GM23338 (cell line): ENCODE measurements around the gene UBL3. TPM values are rescaled to one million over a fixed set of nuclear protein-coding genes. Genes with fewer than 3 reads are reported as not detected.

ENCODE experiments used
- ATAC-seq: fragments of 200-7000 bp; cut with Tn5 transposase; 3 replicates; pipeline ENCODE4 v1.9.1; 2020
- DNase-seq: peaks from one replicate; pipeline ENCODE4 v3.0.0-alpha.2; 2015; ENCODE audit warnings: low spot score
- H2AFZ ChIP-seq: fragments of 200-600 bp; sonication (generic); 2 replicates; pipeline ENCODE4 v1.8.0; 2016; ENCODE audit warnings: antibody characterized with exemption, mild to moderate bottlenecking, moderate library complexity
- H3F3A ChIP-seq: fragments of 200-600 bp; sonication (generic); replicated peaks from 2 replicates; pipeline ENCODE4 v1.8.0; 2017; ENCODE audit warnings: antibody characterized with exemption, mixed run types, low read depth
- H3K27ac ChIP-seq: fragments of 200-600 bp; sonication (generic); 2 replicates; pipeline ENCODE4 v1.6.1; 2016; ENCODE audit warnings: low read depth
- H3K27me3 ChIP-seq: fragments of 200-600 bp; sonication (generic); 2 replicates; pipeline ENCODE4 v1.8.0; 2016; ENCODE audit warnings: mild to moderate bottlenecking, mixed run types, moderate library complexity; ENCODE audit not compliant: insufficient read depth
- H3K36me3 ChIP-seq: fragments of 200-600 bp; sonication (generic); 2 replicates; pipeline ENCODE4 v1.8.0; 2016; ENCODE audit warnings: mild to moderate bottlenecking; ENCODE audit not compliant: insufficient read depth
- H3K4me1 ChIP-seq: fragments of 200-600 bp; sonication (generic); 2 replicates; pipeline ENCODE4 v1.8.0; 2016; ENCODE audit warnings: mild to moderate bottlenecking, moderate library complexity; ENCODE audit not compliant: insufficient read depth
- H3K4me2 ChIP-seq: fragments of 200-600 bp; sonication (generic); 2 replicates; pipeline ENCODE4 v1.7.1; 2017; ENCODE audit warnings: mixed run types
- H3K4me3 ChIP-seq: fragments of 200-600 bp; sonication (generic); 2 replicates; pipeline ENCODE4 v1.6.1; 2016; ENCODE audit warnings: mixed run types
- H3K79me2 ChIP-seq: fragments of 200-600 bp; sonication (generic); replicated peaks from 2 replicates; pipeline ENCODE4 v1.8.0; 2017; ENCODE audit warnings: mild to moderate bottlenecking; ENCODE audit not compliant: insufficient read depth
- H3K9me2 ChIP-seq: fragments of 200-600 bp; sonication (generic); 2 replicates; pipeline ENCODE4 v1.8.0; 2017; ENCODE audit not compliant: insufficient read depth
- H4K20me1 ChIP-seq: fragments of 200-600 bp; sonication (generic); replicated peaks from 2 replicates; pipeline ENCODE4 v1.8.0; 2017; ENCODE audit warnings: mild to moderate bottlenecking; ENCODE audit not compliant: insufficient read depth
- H3K27ac Mint-ChIP-seq: 2 replicates; pipeline ENCODE4 v1.8.0; 2020; ENCODE audit warnings: inconsistent platforms, mild to moderate bottlenecking, moderate library complexity, mixed read lengths
- H3K27me3 Mint-ChIP-seq: 3 replicates; pipeline ENCODE4 v1.8.0; 2022; ENCODE audit warnings: low read depth, mild to moderate bottlenecking, moderate library complexity, mixed read lengths, inconsistent platforms; ENCODE audit not compliant: insufficient read depth, poor library complexity
- H3K36me3 Mint-ChIP-seq: 3 replicates; pipeline ENCODE4 v1.8.0; 2021; ENCODE audit warnings: low read depth, mild to moderate bottlenecking, inconsistent platforms, moderate library complexity, mixed read lengths
- H3K4me1 Mint-ChIP-seq: 3 replicates; pipeline ENCODE4 v1.8.0; 2020; ENCODE audit warnings: mild to moderate bottlenecking, inconsistent platforms, mixed read lengths
- H3K4me3 Mint-ChIP-seq: 3 replicates; pipeline ENCODE4 v1.8.0; 2021; ENCODE audit warnings: moderate library complexity, mild to moderate bottlenecking, inconsistent platforms, mixed read lengths
- H3K9me3 Mint-ChIP-seq: 3 replicates; pipeline ENCODE4 v1.8.0; 2020; ENCODE audit warnings: moderate library complexity, mild to moderate bottlenecking, inconsistent platforms, mixed read lengths
- CREB1 ChIP-seq: fragments of 250-450 bp; sonication (Bioruptor Pico); IDR thresholded peaks from 2 replicates; pipeline ENCODE4 v1.5.0; 2020; ENCODE audit warnings: low read depth, mild to moderate bottlenecking, moderate library complexity
- EZH2 ChIP-seq: fragments of 200-600 bp; sonication (generic); IDR thresholded peaks from one replicate; pipeline ENCODE4 v1.8.0; 2017; ENCODE audit warnings: antibody characterized with exemption, mild to moderate bottlenecking, low read depth; ENCODE audit not compliant: unreplicated experiment
- EZH2phosphoT487 ChIP-seq: fragments of 200-600 bp; sonication (generic); IDR thresholded peaks from one replicate; pipeline ENCODE4 v1.8.1; 2018; ENCODE audit warnings: antibody characterized with exemption; ENCODE audit not compliant: unreplicated experiment
- JUNB ChIP-seq: IDR thresholded peaks from one replicate; pipeline ENCODE4 v1.6.1; 2016; ENCODE audit warnings: antibody characterized with exemption; ENCODE audit not compliant: unreplicated experiment
- NANOG ChIP-seq: IDR thresholded peaks from 2 replicates; pipeline ENCODE4 v1.6.1; 2016; ENCODE audit warnings: antibody characterized with exemption, borderline replicate concordance
- POLR2AphosphoS5 ChIP-seq: IDR thresholded peaks from 2 replicates; pipeline ENCODE4 v1.6.1; 2016; ENCODE audit warnings: antibody characterized with exemption, low read depth
- STAT1 ChIP-seq: IDR thresholded peaks from one replicate; pipeline ENCODE4 v1.6.1; 2016; ENCODE audit warnings: antibody characterized with exemption; ENCODE audit not compliant: unreplicated experiment
- ZNF114 ChIP-seq: fragments of 250-450 bp; sonication (Bioruptor Pico); IDR thresholded peaks from 2 replicates; pipeline ENCODE4 v1.5.0; 2020; ENCODE audit warnings: mild to moderate bottlenecking, moderate library complexity
- ZNF331 ChIP-seq: fragments of 250-450 bp; sonication (Bioruptor Pico); IDR thresholded peaks from 2 replicates; pipeline ENCODE4 v1.5.0; 2020; ENCODE audit warnings: low read depth, mild to moderate bottlenecking, moderate library complexity
- polyA plus RNA-seq: library from polyadenylated mRNA; unstranded; fragments of >200 nt; fragmentation: Nextera tagmentation; extraction: Ambion mirVana; gene quantifications from 2 replicates; pipeline ENCODE4 v1.2.1, GENCODE V29; 2016
- total RNA-seq: library from RNA; depleted of rRNA; stranded (reverse); fragments of >200 nt; shearing (Covaris generic); gene quantifications from 2 replicates; pipeline ENCODE4 v1.2.3, GENCODE V29; 2014
- TF ChIP-seq, protein P1 (sequence below): IDR thresholded peaks from one replicate; pipeline ENCODE4 v1.6.1; 2018; ENCODE audit warnings: antibody characterized with exemption; ENCODE audit not compliant: unreplicated experiment
- TF ChIP-seq, protein P2 (sequence below), 2 experiments: fragments of 200-600 bp in 1 of 2; sonication (generic) in 1 of 2; conservative IDR thresholded peaks; 2 replicates each; pipeline versions ENCODE4 v1.5.1 to v1.6.1; 2016 to 2017; ENCODE audit warnings: antibody characterized with exemption in 2 of 2, low read depth in 2 of 2, mild to moderate bottlenecking in 2 of 2, moderate library complexity in 1 of 2
- TF ChIP-seq, protein P3 (sequence below): IDR thresholded peaks from 2 replicates; pipeline ENCODE4 v1.6.1; 2016; ENCODE audit warnings: antibody characterized with exemption
- TF ChIP-seq, protein P4 (sequence below): fragments of 250-450 bp; sonication (Bioruptor Pico); IDR thresholded peaks from 2 replicates; pipeline ENCODE4 v1.5.0; 2020; ENCODE audit warnings: mild to moderate bottlenecking, moderate library complexity

The UBL3 gene
- total and polyA plus RNA-seq, 2 experiments from 2014 or later = 9.7 to 21.1 TPM

DNA sequence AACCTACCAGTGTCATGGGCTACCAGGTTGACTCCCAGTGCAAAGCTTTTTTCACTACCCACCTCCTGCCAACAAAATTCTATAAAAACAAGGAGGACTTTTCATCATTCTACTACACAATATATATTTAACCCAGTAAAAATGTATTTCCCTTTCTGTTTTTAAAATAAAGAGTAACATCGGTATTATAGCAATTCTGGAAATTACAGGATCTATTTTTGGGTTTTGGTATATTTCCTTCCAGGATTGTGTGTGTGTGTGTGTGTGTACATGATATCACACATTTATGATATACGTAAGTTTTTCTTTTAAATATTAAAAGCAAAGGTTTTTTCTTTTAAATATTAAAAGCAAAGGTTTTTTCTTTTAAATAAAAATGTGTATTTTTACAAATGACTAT lies 6.0 kb upstream of the UBL3 start:
- H3K27me3 ChIP-seq = no peaks in the 10 kb centered on the region
- ATAC-seq = no peak
- H3K4me3 ChIP-seq = no peak overlapping the region
- Mint-ChIP-seq H3K9me3 (no peaks in the 10 kb centered on the region), H3K27me3 (no peaks in the 10 kb centered on the region), H3K4me1 (peaks cover 4% of the 10 kb centered on the region), H3K4me3 (no peak overlapping the region), H3K27ac (no peak overlapping the region), H3K36me3 (no peaks in the 10 kb centered on the region)
- no peak overlapping the region for H3K4me2 ChIP-seq
- H3F3A ChIP-seq = no peaks in the 10 kb centered on the region
- H3K36me3 ChIP-seq = no peaks in the 10 kb centered on the region
- no peaks in the 10 kb centered on the region for H3K4me1 ChIP-seq
- no peak for DNase-seq
- H4K20me1 ChIP-seq = no peaks in the 10 kb centered on the region
- no peaks in the 10 kb centered on the region for H3K79me2 ChIP-seq
- TF ChIP-seq, protein P1, sequence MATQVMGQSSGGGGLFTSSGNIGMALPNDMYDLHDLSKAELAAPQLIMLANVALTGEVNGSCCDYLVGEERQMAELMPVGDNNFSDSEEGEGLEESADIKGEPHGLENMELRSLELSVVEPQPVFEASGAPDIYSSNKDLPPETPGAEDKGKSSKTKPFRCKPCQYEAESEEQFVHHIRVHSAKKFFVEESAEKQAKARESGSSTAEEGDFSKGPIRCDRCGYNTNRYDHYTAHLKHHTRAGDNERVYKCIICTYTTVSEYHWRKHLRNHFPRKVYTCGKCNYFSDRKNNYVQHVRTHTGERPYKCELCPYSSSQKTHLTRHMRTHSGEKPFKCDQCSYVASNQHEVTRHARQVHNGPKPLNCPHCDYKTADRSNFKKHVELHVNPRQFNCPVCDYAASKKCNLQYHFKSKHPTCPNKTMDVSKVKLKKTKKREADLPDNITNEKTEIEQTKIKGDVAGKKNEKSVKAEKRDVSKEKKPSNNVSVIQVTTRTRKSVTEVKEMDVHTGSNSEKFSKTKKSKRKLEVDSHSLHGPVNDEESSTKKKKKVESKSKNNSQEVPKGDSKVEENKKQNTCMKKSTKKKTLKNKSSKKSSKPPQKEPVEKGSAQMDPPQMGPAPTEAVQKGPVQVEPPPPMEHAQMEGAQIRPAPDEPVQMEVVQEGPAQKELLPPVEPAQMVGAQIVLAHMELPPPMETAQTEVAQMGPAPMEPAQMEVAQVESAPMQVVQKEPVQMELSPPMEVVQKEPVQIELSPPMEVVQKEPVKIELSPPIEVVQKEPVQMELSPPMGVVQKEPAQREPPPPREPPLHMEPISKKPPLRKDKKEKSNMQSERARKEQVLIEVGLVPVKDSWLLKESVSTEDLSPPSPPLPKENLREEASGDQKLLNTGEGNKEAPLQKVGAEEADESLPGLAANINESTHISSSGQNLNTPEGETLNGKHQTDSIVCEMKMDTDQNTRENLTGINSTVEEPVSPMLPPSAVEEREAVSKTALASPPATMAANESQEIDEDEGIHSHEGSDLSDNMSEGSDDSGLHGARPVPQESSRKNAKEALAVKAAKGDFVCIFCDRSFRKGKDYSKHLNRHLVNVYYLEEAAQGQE = no peak
- TF ChIP-seq, protein P2, sequence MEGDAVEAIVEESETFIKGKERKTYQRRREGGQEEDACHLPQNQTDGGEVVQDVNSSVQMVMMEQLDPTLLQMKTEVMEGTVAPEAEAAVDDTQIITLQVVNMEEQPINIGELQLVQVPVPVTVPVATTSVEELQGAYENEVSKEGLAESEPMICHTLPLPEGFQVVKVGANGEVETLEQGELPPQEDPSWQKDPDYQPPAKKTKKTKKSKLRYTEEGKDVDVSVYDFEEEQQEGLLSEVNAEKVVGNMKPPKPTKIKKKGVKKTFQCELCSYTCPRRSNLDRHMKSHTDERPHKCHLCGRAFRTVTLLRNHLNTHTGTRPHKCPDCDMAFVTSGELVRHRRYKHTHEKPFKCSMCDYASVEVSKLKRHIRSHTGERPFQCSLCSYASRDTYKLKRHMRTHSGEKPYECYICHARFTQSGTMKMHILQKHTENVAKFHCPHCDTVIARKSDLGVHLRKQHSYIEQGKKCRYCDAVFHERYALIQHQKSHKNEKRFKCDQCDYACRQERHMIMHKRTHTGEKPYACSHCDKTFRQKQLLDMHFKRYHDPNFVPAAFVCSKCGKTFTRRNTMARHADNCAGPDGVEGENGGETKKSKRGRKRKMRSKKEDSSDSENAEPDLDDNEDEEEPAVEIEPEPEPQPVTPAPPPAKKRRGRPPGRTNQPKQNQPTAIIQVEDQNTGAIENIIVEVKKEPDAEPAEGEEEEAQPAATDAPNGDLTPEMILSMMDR (conservative IDR thresholded peaks at IDR 0.05; ENCODE audit: low read depth in 2 of 2) = no peak
- TF ChIP-seq, protein P3, sequence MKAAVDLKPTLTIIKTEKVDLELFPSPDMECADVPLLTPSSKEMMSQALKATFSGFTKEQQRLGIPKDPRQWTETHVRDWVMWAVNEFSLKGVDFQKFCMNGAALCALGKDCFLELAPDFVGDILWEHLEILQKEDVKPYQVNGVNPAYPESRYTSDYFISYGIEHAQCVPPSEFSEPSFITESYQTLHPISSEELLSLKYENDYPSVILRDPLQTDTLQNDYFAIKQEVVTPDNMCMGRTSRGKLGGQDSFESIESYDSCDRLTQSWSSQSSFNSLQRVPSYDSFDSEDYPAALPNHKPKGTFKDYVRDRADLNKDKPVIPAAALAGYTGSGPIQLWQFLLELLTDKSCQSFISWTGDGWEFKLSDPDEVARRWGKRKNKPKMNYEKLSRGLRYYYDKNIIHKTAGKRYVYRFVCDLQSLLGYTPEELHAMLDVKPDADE = no peak
- TF ChIP-seq, protein P4, sequence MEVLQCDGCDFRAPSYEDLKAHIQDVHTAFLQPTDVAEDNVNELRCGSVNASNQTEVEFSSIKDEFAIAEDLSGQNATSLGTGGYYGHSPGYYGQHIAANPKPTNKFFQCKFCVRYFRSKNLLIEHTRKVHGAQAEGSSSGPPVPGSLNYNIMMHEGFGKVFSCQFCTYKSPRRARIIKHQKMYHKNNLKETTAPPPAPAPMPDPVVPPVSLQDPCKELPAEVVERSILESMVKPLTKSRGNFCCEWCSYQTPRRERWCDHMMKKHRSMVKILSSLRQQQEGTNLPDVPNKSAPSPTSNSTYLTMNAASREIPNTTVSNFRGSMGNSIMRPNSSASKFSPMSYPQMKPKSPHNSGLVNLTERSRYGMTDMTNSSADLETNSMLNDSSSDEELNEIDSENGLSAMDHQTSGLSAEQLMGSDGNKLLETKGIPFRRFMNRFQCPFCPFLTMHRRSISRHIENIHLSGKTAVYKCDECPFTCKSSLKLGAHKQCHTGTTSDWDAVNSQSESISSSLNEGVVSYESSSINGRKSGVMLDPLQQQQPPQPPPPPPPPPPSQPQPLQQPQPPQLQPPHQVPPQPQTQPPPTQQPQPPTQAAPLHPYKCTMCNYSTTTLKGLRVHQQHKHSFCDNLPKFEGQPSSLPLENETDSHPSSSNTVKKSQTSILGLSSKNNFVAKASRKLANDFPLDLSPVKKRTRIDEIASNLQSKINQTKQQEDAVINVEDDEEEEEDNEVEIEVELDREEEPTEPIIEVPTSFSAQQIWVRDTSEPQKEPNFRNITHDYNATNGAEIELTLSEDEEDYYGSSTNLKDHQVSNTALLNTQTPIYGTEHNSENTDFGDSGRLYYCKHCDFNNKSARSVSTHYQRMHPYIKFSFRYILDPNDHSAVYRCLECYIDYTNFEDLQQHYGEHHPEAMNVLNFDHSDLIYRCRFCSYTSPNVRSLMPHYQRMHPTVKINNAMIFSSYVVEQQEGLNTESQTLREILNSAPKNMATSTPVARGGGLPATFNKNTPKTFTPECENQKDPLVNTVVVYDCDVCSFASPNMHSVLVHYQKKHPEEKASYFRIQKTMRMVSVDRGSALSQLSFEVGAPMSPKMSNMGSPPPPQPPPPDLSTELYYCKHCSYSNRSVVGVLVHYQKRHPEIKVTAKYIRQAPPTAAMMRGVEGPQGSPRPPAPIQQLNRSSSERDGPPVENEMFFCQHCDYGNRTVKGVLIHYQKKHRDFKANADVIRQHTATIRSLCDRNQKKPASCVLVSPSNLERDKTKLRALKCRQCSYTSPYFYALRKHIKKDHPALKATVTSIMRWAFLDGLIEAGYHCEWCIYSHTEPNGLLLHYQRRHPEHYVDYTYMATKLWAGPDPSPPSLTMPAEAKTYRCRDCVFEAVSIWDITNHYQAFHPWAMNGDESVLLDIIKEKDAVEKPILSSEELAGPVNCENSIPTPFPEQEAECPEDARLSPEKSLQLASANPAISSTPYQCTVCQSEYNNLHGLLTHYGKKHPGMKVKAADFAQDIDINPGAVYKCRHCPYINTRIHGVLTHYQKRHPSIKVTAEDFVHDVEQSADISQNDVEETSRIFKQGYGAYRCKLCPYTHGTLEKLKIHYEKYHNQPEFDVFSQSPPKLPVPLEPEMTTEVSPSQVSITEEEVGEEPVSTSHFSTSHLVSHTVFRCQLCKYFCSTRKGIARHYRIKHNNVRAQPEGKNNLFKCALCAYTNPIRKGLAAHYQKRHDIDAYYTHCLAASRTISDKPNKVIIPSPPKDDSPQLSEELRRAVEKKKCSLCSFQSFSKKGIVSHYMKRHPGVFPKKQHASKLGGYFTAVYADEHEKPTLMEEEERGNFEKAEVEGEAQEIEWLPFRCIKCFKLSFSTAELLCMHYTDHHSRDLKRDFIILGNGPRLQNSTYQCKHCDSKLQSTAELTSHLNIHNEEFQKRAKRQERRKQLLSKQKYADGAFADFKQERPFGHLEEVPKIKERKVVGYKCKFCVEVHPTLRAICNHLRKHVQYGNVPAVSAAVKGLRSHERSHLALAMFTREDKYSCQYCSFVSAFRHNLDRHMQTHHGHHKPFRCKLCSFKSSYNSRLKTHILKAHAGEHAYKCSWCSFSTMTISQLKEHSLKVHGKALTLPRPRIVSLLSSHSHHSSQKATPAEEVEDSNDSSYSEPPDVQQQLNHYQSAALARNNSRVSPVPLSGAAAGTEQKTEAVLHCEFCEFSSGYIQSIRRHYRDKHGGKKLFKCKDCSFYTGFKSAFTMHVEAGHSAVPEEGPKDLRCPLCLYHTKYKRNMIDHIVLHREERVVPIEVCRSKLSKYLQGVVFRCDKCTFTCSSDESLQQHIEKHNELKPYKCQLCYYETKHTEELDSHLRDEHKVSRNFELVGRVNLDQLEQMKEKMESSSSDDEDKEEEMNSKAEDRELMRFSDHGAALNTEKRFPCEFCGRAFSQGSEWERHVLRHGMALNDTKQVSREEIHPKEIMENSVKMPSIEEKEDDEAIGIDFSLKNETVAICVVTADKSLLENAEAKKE (CRISPR knock-in tag) = no peak
- TF ChIP-seq NANOG (no peak), ZNF114 (CRISPR knock-in tag) (no peak), POLR2AphosphoS5 (no peak), ZNF331 (CRISPR knock-in tag) (no peak), STAT1 (no peak), CREB1 (CRISPR knock-in tag) (no peak), EZH2 (no peak), EZH2phosphoT487 (no peak), JUNB (no peak)
- H2AFZ ChIP-seq = peak overlapping the region; percentile 60; the same call in 1 of the 2 replicates
- H3K9me2 ChIP-seq = no peaks in the 10 kb centered on the region
- no peak overlapping the region for H3K27ac ChIP-seq
